Activated T-cell treated with anti-CD3 and anti-CD28 coated beads for 24 hours (primary cell): ENCODE measurements around the gene BUD23.
"Not testable (repeated sequence)": the region's sequence is repeated elsewhere in the genome, so short reads cannot be mapped to it uniquely, and the experiment has no call there.

ENCODE experiments used
- DNase-seq: peaks from one replicate; pipeline ENCODE4 v3.0.0-alpha.2; 2020; ENCODE audit warnings: low read depth

The BUD23 gene

DNA sequence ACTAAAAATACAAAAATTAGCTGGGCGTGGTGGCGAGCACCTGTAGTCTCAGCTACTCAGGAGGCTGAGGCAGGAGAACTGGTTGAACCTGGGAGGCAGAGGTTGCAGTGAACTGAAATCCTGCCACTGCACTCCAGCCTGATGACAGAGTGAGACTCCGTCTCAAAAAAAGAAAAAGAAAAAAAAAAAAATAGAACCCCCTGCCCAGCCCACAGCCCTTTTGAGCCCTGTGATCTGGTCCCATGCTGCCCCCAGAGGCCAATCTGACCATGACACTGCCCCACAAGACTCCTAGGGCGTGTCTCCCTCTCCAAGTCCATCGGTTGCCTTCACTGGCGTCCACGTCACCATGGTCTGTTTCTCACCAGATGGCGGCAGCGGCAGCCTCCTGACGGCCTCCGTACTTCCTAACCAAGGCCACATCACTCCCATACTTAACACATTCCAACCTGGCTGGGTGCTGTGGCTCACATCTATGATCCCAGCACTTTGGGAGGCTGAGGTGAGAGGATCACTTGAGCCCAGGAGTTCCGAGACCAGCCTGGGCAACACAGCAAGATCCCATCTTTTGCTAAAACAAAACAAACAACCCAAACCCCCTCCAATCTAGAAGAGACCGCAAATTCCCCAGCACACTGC, 18.1 kb downstream of the BUD23 start:
- no peak for DNase-seq

DNA sequence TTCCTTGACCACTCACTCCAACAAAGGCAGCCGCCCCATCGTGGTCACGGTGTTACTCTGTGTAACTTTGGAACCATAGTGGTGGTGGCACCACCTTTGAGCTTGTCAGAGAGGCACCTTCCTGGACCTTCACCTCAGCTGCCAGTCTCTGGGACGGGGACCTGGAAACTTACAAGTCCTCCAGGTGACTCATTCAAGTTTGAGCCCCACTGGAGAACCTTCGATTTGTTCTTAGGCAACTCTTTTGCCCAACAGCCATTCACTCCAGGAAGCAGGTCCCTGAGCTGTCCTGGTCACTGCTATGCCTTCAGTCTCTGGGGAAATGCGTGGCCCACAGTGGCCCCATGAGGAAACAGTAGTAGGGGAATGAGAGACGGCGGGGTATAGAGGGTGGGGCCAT, 18.8 kb downstream of the BUD23 start:
- DNase-seq = no peak

DNA sequence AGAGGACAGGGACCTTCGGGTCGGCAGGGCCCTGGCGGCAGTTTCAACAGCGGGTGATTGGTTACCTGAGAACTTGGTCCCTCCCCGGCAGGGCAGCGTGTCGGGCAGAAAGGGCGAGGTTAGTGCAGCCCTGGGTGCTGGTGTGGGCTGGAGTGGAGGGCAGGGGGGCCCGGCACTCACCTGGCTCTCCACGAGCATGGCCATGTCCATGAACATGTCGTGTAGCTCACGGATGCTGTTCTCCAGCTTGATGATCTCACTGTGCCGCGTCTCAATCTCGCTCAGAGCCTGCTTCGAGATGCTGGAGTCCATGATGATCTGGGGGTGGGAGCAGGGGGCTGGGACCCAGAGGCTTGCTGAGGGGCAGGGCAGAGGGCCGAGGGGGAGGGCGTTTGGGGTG, 19.3 kb downstream of the BUD23 start:
- no peak for DNase-seq

DNA sequence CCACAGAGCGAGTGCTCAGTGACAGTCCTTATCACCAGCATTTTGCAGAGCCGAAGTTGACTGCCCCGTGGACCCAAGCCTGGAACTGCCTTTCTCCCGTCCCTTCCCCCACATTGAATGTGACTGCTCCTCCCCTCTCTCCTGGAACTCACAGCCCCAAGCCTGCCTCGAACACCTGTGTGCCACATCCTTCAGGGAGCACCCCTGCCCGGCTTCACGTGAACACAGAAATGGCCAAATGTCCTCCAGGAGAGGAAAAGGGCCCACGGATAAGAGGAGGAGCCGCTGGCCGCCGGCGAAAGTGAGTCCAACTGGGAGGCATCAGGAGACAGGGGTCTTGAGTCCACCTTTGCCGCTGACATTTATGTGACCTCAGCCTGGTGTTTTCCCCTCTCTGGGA, 19.8 kb downstream of the BUD23 start:
- no peak for DNase-seq

DNA sequence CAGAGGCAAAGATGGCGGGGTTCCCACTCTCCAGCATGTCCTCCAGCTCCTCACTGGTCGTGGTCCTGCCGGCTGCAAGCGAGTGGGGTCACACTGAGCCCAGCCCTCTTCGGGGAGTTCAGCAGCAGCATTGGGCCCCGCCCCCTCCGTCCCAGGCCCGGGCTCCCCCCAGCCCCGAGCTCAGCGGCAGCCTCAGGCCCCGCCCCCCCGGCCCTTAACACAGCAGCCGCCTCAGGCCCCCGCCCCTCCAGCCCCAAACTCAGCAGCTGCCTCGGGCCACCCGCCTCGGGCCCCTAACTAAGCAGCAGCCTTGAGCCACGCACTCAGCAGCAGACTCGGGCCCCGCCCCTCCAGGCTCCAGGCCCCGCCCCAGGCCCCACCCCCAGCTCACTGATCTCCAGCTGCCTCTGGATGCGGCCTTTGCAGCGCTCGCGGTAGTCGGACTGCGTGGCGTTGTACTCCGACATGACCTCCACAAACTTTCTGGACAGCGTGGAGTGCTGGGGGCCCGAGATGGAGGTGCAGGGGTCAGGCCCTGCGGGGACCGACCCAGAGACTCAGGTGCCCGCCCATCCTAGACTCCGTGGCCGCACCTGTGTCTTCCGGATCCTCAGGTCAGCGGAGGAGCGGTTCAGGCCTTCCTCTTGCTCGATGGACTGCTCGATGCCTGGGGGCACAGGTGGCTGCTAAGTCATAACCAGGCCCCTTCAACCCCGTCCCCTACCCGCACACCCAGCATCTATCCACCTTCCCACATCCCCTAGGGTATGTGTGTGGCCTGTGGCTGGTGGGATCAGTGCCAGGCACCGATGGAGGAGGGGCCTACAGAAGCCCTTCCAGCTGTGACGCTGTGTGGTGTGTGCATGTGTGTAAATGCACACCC, 20.6 kb downstream of the BUD23 start:
- no peak for DNase-seq

DNA sequence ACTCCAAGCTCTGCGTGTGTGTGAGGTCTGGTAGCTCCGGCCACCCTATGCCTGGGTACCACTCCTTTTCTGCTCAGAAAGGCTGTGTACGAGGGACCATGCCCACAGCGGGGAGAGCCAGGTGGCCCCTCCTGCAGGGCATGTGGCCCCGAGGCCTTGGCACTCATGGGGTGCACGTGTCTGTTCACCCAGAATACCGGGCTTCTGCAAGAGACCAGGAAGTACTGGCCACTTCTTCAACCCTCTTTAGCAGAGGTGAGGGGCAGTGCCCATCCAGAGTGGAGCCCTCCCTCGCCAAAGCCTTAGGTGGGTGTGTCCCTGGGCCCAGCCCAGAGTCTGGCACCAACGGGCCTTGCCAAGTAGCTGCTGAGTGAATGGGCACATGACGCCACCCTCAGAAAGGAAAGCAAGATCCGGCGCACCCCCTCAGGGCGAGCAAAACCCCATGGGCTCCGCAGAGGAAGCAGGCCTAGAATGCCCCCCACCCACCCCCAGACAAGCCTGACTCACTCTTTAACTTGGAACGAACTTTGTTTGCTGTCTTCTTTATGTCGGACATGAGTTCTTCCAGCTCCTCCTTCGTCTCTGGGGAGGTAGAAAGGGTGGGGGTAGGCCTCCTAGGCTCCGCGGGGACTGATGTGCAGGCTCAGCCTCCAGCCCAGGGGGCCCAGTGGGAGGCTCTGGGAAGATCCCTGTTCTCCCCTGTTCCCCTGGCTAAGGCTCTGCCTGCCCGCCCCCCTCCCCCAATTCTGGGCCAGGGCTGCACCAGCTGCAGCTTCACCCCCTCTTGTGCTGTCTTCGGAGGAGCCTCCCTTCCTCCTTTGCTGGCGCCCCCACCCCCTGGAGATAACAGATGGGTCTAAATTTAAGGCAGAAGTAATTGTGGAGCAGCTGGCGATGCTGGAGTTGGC, 21.5 kb downstream of the BUD23 start:
- DNase-seq = no peak

DNA sequence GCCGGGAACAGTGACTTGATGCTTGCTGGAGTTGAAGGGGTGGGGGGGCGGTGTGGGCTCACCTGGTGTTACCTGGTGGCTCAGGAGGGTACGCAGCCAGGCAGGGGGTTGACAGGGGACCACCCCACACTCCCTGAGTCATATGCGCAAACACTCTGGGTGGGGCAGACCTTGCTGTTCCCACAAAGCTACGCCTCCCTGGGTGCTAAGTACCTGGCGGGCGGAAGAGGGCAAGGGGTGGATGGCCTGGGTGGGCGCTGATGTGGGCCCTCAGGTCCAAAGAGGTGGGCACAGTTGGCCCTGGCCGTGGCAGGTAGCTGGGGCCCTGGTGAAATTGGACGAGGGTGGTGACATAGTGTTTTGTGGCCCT, 22.1 kb downstream of the BUD23 start:
- no peak for DNase-seq

DNA sequence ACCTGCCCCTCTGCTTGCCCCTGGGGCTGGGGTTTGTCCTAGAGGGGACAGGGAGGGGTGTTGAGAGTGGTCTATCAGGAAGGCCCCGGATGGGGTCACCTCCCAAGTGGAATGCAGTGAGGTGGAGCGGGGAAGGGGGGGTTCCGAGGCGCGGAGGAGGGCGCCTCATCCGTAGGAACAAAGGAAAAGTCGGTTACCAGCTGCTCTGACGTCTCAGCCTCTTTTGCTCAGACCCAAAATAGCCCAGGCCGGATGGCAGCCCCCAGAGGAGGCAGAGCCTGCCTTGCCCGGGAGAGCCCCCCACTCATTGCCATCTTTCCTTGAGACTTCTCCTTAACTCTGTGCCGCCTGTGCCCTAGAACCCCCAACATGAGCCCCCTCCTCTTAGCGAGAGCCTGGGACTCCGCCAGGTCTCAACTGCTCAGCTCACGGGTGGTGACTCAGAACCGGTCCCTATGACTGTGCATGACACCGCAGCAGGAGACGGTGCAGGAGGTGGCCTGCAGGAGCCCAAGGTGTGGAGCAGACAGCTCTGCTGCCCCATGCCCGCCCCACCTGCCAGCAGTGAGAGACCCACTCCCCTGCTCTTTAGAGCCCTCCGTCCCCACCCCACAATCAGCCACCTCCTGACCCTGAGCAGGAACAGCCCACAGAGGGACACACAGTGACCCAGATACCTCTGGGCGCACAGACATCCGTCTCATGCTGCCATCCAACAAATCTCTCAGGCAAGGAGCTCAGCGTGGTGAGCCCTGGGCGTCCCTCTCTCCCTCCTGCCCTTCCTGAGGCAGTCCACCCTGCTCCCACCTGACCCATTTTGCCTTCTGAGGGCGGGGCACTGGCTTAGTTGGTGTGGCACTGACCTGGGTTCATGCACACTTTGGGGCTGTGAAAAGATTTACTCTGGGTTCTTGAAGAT, 23.0 kb downstream of the BUD23 start:
- DNase-seq = peak; percentile 39

DNA sequence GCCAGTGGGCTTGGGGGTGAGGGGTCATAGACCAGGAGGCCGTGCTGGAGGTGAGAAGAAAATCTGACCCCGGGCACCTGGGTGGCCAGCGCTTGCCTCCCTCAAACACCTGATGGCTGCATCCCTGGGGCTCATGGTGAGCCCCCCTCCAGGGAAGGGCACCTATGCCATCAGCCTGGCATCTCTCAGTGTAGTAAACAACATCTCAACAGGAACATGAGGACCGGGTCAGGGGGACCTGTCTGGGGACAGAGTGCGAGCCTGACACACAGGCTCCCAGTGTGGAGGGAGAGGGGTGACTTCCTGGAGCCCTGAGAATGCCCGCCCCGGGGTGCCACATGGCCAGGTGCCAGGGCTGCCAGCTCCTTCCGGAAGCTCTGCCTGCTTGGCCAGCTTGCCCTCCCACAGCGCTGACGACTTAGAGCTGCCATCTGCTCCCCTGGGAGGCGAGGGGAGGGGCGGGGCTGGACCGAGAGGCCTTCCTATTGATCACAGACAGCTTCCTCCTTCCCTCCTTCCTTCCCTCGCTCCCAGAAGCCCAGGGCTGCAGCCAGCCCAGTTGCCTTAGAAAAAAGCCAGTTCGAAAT, 23.7 kb downstream of the BUD23 start:
- no peak for DNase-seq

DNA sequence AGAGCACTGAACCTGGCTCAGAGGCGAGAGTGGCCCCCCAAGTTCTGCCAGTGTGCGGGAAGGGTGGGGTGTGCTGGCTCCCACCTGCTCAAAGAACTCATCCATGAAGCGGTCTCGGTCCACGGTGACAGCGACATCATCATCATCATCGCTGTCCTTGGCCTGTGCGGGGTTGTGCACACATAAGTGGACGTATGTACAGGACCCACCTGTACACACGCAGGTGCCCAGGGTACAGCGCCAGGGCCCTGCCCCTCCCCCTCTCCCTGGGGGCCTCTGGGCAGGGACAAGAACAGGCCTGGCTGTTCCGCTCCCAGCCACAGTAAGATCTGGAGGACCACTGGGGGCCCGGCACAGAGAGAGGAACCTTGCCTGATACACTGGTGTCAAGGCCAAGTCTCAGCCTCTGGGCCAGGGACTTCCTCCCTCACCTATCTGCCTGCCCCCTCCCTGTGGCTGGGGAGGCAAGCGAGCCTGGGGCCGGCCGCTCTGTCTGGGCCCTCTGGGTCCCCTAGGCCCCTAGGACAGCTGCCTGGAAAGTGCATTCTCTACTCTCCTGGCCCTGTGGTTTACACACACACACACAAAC, 25.7 kb downstream of the BUD23 start:
- no peak for DNase-seq

DNA sequence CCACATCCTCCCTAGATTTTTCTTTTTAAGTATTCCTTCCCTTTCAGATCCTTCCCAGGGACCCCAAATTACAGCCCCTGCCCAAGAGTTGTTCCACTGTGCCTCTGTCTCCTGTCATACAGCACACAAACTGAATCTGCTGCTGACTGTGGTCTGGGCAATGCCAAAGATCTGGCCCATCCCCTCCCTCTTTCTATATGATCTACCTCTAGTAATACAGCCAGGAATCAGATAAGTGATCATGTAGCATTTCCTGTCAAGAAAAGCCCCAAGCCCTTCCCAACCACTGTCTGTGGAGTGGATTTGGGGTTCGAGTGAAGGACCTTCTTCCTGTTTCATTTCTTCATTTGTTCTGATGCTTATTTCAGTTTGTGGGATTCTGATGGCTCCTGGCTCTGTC, 29.4 kb downstream of the BUD23 start:
- no peak for DNase-seq

DNA sequence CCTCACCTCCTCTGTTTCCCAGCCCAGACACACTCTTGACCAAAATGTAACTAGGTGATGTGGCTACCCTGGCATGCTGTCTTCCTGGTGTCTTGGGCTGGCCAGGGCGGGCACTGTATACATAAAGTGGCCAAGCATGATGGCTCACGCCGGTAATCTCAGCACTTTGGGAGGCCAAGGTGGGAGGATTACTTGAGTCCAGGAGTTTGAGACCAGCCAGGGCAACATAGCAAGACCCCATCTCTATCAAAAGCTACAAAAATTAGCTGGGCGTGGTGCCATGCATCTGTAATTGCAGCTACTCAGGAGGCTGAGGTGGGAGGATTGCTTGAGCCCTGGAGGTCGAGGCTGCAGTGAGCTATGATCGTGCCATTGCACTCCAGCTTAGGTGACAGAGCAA, 29.9 kb downstream of the BUD23 start:
- not testable (repeated sequence) for DNase-seq

DNA sequence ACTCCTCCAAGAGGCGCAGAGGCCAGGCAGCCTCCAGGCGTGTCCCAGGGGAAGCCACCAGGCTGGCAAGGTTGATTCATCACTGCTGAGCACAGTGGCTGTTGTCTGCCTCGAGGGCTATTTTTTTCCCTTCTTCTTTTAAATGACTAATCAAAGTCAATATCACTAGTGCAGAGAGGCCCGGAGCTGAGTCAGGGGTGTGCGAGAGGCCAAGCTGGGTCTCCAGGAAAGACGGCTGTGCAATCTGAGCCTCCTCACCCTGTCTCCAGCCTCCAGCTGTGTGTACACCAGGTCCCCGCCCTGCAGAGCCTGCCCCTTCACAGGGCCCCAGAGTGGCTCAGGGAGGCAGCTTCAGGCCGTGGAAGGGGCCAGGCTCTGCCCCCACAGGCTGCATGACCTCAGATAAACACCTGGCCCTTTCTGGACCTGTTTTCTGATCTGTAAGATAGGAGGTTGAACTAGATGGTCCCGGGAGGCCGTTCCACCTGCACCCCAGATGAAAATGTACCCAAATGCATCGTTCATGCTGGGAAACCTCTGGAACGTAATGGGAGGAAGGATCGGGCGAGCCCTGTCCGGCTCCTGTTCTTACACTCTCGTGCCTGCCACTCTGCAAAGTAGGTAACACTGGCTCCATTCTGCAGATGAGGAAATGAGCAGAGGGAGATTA, 32.4 kb downstream of the BUD23 start:
- DNase-seq = peak; percentile 58

DNA sequence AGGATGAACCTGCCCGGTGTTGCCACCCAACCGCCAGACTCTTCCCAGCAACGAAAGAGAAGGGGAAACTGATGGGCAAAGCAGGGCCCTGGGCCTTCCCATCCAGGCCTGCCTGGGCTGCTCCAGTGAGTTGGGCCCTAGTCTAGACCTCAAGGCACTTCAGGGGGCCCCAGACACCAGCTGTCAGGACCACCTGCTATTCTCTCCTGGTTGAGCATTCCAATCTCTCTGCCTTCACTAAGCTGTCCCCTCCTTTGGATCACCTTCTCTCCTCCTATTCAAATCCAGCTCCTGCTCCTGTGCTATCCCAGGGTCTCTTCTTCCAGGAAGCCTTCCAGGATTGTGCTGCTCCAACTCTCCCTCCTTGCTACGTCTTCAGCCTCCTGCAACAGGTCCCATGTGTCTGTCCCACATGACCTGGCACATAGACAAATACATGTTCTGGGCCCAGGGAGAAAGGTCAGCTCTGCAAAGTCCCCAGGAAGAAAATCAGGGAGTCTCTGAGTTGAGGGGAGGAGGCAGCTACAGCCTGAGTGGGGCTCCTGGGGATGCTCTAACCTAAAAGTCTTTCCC, 33.0 kb downstream of the BUD23 start:
- DNase-seq = no peak

DNA sequence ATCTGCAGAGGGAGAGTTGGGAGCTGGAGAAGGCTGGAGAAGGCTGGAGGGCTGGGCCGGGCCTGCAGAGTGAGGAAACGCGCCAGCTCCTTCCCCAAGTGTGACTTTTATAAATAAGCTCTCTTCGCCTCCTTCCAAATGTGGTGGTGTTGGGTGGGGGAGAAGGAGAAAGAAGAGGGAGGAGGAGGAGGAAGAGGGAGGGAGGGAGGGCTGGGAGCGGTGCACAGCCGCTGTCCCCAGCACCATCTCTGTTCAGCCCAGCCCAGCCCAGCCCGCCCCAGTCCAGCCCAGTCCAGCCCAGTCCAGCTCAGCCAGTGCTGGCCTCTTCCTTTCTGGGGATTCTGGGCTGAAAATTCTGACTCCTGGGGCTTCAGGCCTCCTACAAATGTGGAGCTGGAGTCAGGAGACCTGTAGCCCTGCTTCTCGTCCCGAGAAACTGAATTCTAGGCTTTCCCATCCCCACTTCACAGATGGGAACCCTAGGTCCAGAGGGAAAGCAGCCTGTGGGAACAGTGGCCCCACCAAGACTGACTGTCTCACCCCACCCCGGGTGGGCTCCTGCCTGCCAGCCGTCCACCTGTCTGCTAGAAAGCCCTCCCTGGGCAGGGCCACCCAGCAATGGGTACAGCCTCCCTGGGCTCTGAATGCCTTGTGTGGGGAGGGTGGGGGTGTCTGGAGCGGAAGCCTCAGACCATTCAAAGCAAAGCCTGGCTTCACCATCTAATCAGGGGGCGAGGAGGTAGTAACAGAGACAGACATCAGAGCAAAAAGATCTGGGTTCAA, 33.8 kb downstream of the BUD23 start:
- DNase-seq = no peak

DNA sequence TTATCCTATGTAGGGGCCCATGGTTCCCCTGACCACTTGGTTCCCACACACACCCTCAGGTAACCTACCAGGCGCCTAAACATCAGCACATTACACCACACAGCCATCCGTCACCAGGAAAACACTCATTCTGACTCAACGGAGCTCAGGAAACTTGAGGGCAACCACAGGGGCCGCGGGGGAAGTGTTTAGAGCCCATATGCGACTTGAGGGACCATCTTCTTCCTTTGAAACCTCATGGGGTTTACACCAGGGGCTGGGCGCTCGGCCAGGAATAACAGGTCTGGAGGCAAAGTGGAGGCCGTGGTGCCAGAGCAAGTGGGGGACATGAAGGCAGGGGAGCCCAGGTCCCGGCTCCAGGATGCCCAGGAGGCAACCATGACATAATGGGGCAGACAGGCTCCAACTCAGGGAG, 34.6 kb downstream of the BUD23 start:
- DNase-seq = peak; percentile 73

DNA sequence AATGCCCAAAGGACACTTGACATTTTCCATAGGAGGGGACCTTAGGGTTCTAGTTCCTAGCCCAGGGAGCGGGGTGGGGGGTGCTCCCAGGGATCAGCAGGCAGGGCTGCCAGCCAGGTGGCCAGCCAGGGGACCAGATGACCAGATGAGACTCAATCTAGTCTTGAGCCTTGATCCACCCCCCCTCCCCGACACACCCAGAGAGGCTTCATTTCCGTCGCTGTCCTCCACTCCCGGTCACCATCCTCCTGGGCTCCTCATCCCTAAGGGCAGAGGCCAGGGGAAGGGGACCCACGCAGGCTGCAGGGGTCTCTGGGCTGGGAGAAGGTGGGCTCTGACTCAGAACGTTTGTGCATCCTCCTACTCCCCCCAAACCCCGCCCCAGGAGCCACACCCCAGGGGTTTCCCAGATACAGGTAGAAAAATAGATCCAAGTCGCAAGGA, 35.1 kb downstream of the BUD23 start:
- DNase-seq = no peak

DNA sequence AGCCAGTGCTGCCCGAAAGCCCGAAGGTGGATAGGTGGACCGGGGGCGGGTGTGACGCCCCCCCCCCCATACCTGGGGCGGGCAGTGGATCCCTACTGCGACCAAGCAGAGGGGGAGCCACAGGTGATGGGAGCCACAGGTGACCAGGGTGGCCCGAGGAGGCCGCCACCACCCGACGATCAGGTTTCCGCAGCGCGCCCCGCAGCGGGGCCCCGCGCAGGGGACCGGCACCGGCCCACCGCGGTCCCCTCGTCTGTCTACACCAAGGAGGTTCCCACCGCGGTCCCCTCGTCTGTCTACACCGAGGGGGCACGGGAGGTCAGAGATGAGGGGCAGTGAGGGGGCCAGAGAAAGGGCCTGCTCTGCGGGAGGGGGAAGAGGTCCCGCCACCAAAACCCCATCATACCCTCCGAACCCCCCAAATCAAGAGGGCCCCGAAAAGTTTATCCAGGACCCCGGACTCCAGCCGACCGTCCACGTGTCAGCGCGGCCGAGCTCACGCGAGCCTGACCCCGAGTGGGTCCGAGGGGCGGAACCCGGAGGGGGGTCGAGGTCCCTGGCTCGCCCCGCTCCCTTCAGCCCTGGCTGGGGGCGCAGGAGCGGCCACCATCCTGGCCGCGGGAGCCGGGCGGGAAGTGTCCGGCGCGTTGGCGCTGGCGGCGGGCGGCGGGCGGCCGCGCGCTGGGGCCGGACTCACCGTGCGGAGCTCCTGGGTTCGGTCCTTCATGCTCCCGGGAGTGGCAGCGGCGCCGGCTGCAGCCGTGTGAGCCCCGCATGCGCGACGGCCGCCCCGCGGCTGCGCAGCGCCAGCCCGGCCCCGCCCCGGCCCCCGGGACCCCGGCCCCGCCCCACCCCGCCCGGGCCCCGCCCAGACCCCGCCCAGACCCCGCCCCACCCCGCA, 35.8 kb downstream of the BUD23 start, which contains the start of gene STX1A:
STX1A (minus strand) TSS at position 765 of the 901 bp plus-strand sequence; CDS start at position 727, 38 bp downstream.
- DNase-seq = peak; percentile 60
